ENCODE measurements around the gene AURKB. TPM values are rescaled to one million over a fixed set of nuclear protein-coding genes. Genes with fewer than 3 reads are reported as not detected.

AURKB gene
- total RNA-seq, 1 donor from 2014 or later: 1.3 TPM

GRCh38 chr17:8162997-8163977 lies 47.1 kb downstream of the AURKB start:
- peak; percentile 18 for DNase-seq (ENCODE audit: low read depth)

- peak; percentile 77 for DNase-seq (ENCODE audit: low read depth)
Observed at GRCh38 chr17:8162233-8162996, 48.0 kb downstream of the AURKB start, which contains the start of gene VAMP2. Gene VAMP2 (minus strand): TSS chr17:8162948. CDS start chr17:8162879, 69 bp downstream.

GRCh38 chr17:8161289-8162232 lies 48.8 kb downstream of the AURKB start:
- no peak for DNase-seq (ENCODE audit: low read depth)

- DNase-seq (ENCODE audit: low read depth): no peak
Observed at GRCh38 chr17:8160741-8161221, 49.6 kb downstream of the AURKB start.

- no peak for DNase-seq (ENCODE audit: low read depth)
Observed at GRCh38 chr17:8160224-8160577, 50.2 kb downstream of the AURKB start.

GRCh38 chr17:8159459-8160223 lies 50.7 kb downstream of the AURKB start:
- DNase-seq (ENCODE audit: low read depth): no peak

- no peak for DNase-seq (ENCODE audit: low read depth)
Observed at GRCh38 chr17:8159032-8159400, 51.4 kb downstream of the AURKB start.

- DNase-seq (ENCODE audit: low read depth): peak; percentile 91
Observed at GRCh38 chr17:8158267-8159031, 51.9 kb downstream of the AURKB start.

GRCh38 chr17:8156246-8156992 lies 54.0 kb downstream of the AURKB start:
- peak; percentile 100 for DNase-seq (ENCODE audit: low read depth)

- DNase-seq (ENCODE audit: low read depth): no peak
Observed at GRCh38 chr17:8155996-8156245, 54.5 kb downstream of the AURKB start.

- no peak for DNase-seq (ENCODE audit: low read depth)
Observed at GRCh38 chr17:8155231-8155995, 55.0 kb downstream of the AURKB start.

MicroRNAs encoded within 50 kb of the gene (microRNA counts, 767-probe panel; counts per million panel counts)
- microRNA hsa-miR-4521: not detected

Small RNA genes lying within 50 kb of the gene (microRNA-seq; reads per million reads assigned to microRNA genes)
- 39.7 reads per million, percentile 45 among the genes with 10 or more reads in this experiment for gene MIR4521

Other genes starting within 250 kb of the AURKB start
- gene GUCY2D, start 208.0 kb downstream of the AURKB start, total RNA-seq: not detected in 2 replicates
- not detected in 2 replicates for gene ALOX15B, start 171.5 kb downstream of the AURKB start, total RNA-seq
- gene ALOX12B, start 122.9 kb downstream of the AURKB start, total RNA-seq: 0.16 and 0.40 TPM in 2 replicates
- gene ALOXE3, start 92.1 kb downstream of the AURKB start, total RNA-seq: not detected in 2 replicates
- gene HES7, start 86.5 kb downstream of the AURKB start, total RNA-seq: 0.16 and 0.53 TPM in 2 replicates
- gene PER1, start 58.2 kb downstream of the AURKB start, total RNA-seq: 6.4 and 16.6 TPM in 2 replicates
- gene VAMP2, start 47.6 kb downstream of the AURKB start, total RNA-seq: 10.5 and 12.3 TPM in 2 replicates
- gene TMEM107, start 34.2 kb downstream of the AURKB start, total RNA-seq: 11.5 and 15.9 TPM in 2 replicates
- gene BORCS6, start 20.4 kb downstream of the AURKB start, total RNA-seq: 13.1 and 14.0 TPM in 2 replicates
- gene CTC1, start 37.5 kb upstream of the AURKB start, total RNA-seq: 2.9 and 3.8 TPM in 2 replicates
- gene PFAS, start 38.7 kb upstream of the AURKB start, total RNA-seq: 16.1 and 20.6 TPM in 2 replicates
- 10.6 and 10.9 TPM in 2 replicates for gene RANGRF, start 78.1 kb upstream of the AURKB start, total RNA-seq
- gene SLC25A35, start 84.8 kb upstream of the AURKB start, total RNA-seq: 1.1 and 2.0 TPM in 2 replicates
- gene ARHGEF15, start 99.7 kb upstream of the AURKB start, total RNA-seq: not detected in 2 replicates
- not detected in 2 replicates for gene ODF4, start 129.3 kb upstream of the AURKB start, total RNA-seq
- gene RPL26, start 172.6 kb upstream of the AURKB start, total RNA-seq: 2,711 and 2,984 TPM in 2 replicates
- gene RNF222, start 187.3 kb upstream of the AURKB start, total RNA-seq: not detected in 2 replicates
- gene NDEL1, start 225.3 kb upstream of the AURKB start, total RNA-seq: 71.1 and 74.7 TPM in 2 replicates

Data from myocyte (in vitro differentiated cells).